Fibroblast of lung (primary cell): Measurements from ENCODE around the gene ARHGAP21. TPM values are rescaled to one million over a fixed set of nuclear protein-coding genes. Genes with fewer than 3 reads are reported as not detected.

Source experiments
- DNase-seq, 2 donors: peaks; one replicate each; pipeline versions ENCODE4 v3.0.0 to v3.0.0-alpha.2; 2010; ENCODE audit warnings: low read depth in 2 of 2
- H2AFZ ChIP-seq: 2 replicates; pipeline ENCODE4 v1.5.1; 2012; ENCODE audit warnings: low read length, control low read depth, inconsistent platforms
- H3K27ac ChIP-seq: 2 replicates; pipeline ENCODE4 v1.5.1; 2011; ENCODE audit warnings: low read length, control low read depth; ENCODE audit not compliant: insufficient read depth
- H3K27me3 ChIP-seq: 2 replicates; pipeline ENCODE4 v1.5.1; 2011; ENCODE audit warnings: mild to moderate bottlenecking, low read length; ENCODE audit not compliant: control insufficient read depth, insufficient read depth
- H3K36me3 ChIP-seq: 2 replicates; pipeline ENCODE4 v1.5.1; 2011; ENCODE audit warnings: low read length; ENCODE audit not compliant: control insufficient read depth, insufficient read depth
- H3K4me1 ChIP-seq: 2 replicates; pipeline ENCODE4 v1.5.1; 2011; ENCODE audit warnings: low read length; ENCODE audit not compliant: control insufficient read depth, insufficient read depth; ENCODE audit errors: extremely low read depth
- H3K4me2 ChIP-seq: 2 replicates; pipeline ENCODE4 v1.5.1; 2011; ENCODE audit warnings: low read length, control low read depth; ENCODE audit not compliant: insufficient read depth; ENCODE audit errors: extremely low read depth
- H3K4me3 ChIP-seq, 4 experiments: fragments of 200-600 bp in 1 of 4; sonication (generic) in 1 of 4; replicated peaks in 1 of 4; 2 replicates each; pipeline ENCODE4 v1.5.1; 2011 to 2016; ENCODE audit warnings: low read length in 4 of 4, low read depth in 3 of 4, mild to moderate bottlenecking in 3 of 4, control low read depth in 2 of 4, inconsistent platforms in 1 of 4, mixed read lengths in 1 of 4; ENCODE audit not compliant: insufficient read depth in 1 of 4; ENCODE audit errors: control extremely low read depth in 1 of 4
- H3K79me2 ChIP-seq: 2 replicates; pipeline ENCODE4 v1.5.1; 2012; ENCODE audit warnings: mild to moderate bottlenecking, low read length, inconsistent platforms; ENCODE audit not compliant: control insufficient read depth, insufficient read depth
- H3K9ac ChIP-seq: 2 replicates; pipeline ENCODE4 v1.5.1; 2011; ENCODE audit warnings: mild to moderate bottlenecking, low read length, control low read depth; ENCODE audit not compliant: insufficient read depth
- H3K9me3 ChIP-seq: 2 replicates; pipeline ENCODE4 v1.5.1; 2012; ENCODE audit warnings: low read depth, low read length; ENCODE audit not compliant: control insufficient read depth, insufficient read depth
- H4K20me1 ChIP-seq: 2 replicates; pipeline ENCODE4 v1.5.1; 2011; ENCODE audit warnings: low read length; ENCODE audit not compliant: control insufficient read depth, insufficient read depth; ENCODE audit errors: extremely low read depth
- EZH2 ChIP-seq: IDR thresholded peaks from 2 replicates; pipeline ENCODE4 v1.5.1; 2012; ENCODE audit warnings: low read length, control low read depth, mild to moderate bottlenecking; ENCODE audit errors: missing control alignments
- polyA plus RNA-seq, 2 donors: library from polyadenylated mRNA; depleted of rRNA in 1 of 2; stranded (reverse) in 1 of 2; unstranded in 1 of 2; fragments of >200 nt; gene quantifications; 2 replicates each; pipeline ENCODE4 v1.2.1, GENCODE V29; 2011 to 2012; ENCODE audit warnings: missing spikeins in 1 of 2
- total RNA-seq: library from RNA; depleted of rRNA; stranded (reverse); fragments of >200 nt; gene quantifications from 2 replicates; pipeline ENCODE4 v1.2.1, GENCODE V29; 2014
- TF ChIP-seq, protein P1 (sequence below), 2 donors: IDR thresholded peaks in 1 of 2; conservative IDR thresholded peaks in 1 of 2; 1 replicate in 1 of 2; 2 replicates in 1 of 2; pipeline ENCODE4 v1.5.1; 2011 to 2012; ENCODE audit warnings: low read length in 2 of 2, control low read depth in 1 of 2, inconsistent platforms in 1 of 2, low read depth in 1 of 2, mild to moderate bottlenecking in 1 of 2

ARHGAP21 gene
- total and polyA plus RNA-seq, 2 donors (not counting 1 experiment from before 2014, with no cell fraction given), result 105 to 173 TPM

- no peak for TF ChIP-seq EZH2
- TF ChIP-seq, protein P1, sequence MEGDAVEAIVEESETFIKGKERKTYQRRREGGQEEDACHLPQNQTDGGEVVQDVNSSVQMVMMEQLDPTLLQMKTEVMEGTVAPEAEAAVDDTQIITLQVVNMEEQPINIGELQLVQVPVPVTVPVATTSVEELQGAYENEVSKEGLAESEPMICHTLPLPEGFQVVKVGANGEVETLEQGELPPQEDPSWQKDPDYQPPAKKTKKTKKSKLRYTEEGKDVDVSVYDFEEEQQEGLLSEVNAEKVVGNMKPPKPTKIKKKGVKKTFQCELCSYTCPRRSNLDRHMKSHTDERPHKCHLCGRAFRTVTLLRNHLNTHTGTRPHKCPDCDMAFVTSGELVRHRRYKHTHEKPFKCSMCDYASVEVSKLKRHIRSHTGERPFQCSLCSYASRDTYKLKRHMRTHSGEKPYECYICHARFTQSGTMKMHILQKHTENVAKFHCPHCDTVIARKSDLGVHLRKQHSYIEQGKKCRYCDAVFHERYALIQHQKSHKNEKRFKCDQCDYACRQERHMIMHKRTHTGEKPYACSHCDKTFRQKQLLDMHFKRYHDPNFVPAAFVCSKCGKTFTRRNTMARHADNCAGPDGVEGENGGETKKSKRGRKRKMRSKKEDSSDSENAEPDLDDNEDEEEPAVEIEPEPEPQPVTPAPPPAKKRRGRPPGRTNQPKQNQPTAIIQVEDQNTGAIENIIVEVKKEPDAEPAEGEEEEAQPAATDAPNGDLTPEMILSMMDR (conservative IDR thresholded peaks at IDR 0.05 in 1 of 2, IDR thresholded peaks at IDR 0.05 in 1 of 2; ENCODE audit: low read depth in 1 of 2, low read length in 2 of 2), result no peak
- Histone ChIP-seq H4K20me1 (no peaks in the 10 kb centered on the region), H3K9me3 (no peaks in the 10 kb centered on the region), H3K36me3 (no peaks in the 10 kb centered on the region), H3K27ac (no peak overlapping the region), H3K4me1 (no peaks in the 10 kb centered on the region), H3K4me3 (no peak overlapping the region), H3K9ac (no peak overlapping the region), H2AFZ (no peak overlapping the region), H3K79me2 (peaks cover 87% of the 10 kb centered on the region), H3K27me3 (no peaks in the 10 kb centered on the region), H3K4me2 (no peak overlapping the region)
- DNase-seq, result no peak
These were observed 44.9 kb downstream of the ARHGAP21 start for GRCh38 chr10:24678757-24679156.

DNA sequence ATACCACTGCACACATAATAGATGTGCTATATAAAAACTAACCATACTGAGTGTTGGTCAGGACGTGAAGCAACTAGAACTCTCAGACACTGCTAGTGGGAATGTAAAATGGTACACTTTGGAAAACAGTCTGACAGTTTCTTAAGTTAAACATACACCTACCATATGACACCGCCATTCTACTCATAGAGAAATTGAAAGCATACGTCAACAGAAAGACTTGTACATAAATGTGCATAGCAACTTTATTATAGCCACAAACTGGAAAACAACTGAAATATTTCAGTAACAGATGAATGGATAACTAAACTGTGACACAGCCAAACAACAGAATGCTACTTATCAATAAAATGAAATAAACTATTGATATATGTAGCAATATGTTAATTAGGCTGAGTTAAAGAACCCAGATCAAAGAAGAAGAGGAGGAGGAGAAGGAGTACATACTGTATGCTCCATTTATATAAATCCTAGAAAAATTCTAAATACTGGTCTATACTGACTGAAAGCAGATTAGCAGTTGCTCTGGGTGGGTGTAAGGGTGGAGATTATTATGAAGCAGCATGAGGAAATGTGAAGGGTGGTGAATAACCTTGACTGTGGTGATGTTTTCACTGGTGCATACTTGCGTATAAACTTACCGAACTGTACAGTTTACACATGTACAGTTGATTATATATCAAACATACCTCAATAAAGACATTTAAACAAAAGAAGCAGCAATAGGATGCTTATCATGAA, 48.6 kb downstream of the ARHGAP21 start:
- no peaks in the 10 kb centered on the region for H3K27me3 ChIP-seq
- no peak overlapping the region for H2AFZ ChIP-seq
- TF ChIP-seq, protein P1 (conservative IDR thresholded peaks at IDR 0.05 in 1 of 2, IDR thresholded peaks at IDR 0.05 in 1 of 2; ENCODE audit: low read depth in 1 of 2, low read length in 2 of 2), result no peak
- TF ChIP-seq EZH2, result no peak
- no peak overlapping the region for H3K4me3 ChIP-seq
- peaks cover 83% of the 10 kb centered on the region for H3K79me2 ChIP-seq
- no peak for DNase-seq
- H3K9me3 ChIP-seq, result no peaks in the 10 kb centered on the region
- H3K27ac ChIP-seq, result no peak overlapping the region
- no peaks in the 10 kb centered on the region for H3K4me1 ChIP-seq
- no peak overlapping the region for H3K4me2 ChIP-seq
- no peaks in the 10 kb centered on the region for H3K36me3 ChIP-seq
- H3K9ac ChIP-seq, result no peak overlapping the region
- no peaks in the 10 kb centered on the region for H4K20me1 ChIP-seq

- TF ChIP-seq EZH2, result no peak
- TF ChIP-seq, protein P1 (conservative IDR thresholded peaks at IDR 0.05 in 1 of 2, IDR thresholded peaks at IDR 0.05 in 1 of 2; ENCODE audit: low read depth in 1 of 2, low read length in 2 of 2), result no peak
- Histone ChIP-seq H3K4me3 (no peak overlapping the region), H3K36me3 (peaks cover 1% of the 10 kb centered on the region), H3K27me3 (no peaks in the 10 kb centered on the region), H3K4me2 (no peak overlapping the region), H3K79me2 (peaks cover 58% of the 10 kb centered on the region), H3K9me3 (no peaks in the 10 kb centered on the region), H4K20me1 (no peaks in the 10 kb centered on the region), H3K27ac (no peak overlapping the region), H3K9ac (no peak overlapping the region), H3K4me1 (no peaks in the 10 kb centered on the region), H2AFZ (no peak overlapping the region)
- no peak for DNase-seq
These were observed 52.6 kb downstream of the ARHGAP21 start for GRCh38 chr10:24670964-24671670.
